ENCODE measurements around the gene HOTAIR. TPM values are rescaled to one million over a fixed set of nuclear protein-coding genes. Genes with fewer than 3 reads are reported as not detected.

The HOTAIR gene
- total RNA-seq, 2 donors from 2014 or later = not detected

DNA sequence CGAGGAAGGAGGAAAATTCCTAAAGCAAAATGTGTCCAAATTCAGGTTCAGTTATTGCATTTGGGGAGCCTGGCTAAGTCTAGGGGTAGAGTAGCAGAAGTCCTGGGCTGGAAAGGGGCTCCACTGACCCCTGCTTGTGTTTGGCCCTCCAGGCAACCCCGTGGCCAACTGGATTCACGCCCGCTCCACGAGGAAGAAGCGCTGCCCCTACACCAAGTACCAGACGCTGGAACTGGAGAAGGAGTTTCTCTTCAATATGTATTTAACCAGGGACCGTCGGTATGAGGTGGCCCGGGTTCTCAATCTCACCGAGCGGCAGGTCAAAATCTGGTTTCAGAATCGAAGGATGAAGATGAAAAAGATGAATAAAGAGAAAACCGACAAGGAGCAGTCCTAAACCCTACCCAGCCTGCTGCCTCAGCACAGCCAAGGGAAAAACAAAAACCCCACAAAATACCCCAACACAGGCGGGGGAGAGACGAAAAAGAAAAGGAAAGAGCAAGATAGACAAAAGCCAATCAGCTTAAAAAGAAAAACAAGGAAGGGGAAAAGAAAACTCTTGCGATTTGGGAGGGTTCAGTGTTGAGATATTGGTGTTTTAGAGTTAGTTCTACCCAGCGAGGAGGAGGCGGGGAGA, 27.6 kb upstream of the HOTAIR start:
- intact Hi-C loops (cut with DNase I) = no loop called here
- ATAC-seq = no peak

DNA sequence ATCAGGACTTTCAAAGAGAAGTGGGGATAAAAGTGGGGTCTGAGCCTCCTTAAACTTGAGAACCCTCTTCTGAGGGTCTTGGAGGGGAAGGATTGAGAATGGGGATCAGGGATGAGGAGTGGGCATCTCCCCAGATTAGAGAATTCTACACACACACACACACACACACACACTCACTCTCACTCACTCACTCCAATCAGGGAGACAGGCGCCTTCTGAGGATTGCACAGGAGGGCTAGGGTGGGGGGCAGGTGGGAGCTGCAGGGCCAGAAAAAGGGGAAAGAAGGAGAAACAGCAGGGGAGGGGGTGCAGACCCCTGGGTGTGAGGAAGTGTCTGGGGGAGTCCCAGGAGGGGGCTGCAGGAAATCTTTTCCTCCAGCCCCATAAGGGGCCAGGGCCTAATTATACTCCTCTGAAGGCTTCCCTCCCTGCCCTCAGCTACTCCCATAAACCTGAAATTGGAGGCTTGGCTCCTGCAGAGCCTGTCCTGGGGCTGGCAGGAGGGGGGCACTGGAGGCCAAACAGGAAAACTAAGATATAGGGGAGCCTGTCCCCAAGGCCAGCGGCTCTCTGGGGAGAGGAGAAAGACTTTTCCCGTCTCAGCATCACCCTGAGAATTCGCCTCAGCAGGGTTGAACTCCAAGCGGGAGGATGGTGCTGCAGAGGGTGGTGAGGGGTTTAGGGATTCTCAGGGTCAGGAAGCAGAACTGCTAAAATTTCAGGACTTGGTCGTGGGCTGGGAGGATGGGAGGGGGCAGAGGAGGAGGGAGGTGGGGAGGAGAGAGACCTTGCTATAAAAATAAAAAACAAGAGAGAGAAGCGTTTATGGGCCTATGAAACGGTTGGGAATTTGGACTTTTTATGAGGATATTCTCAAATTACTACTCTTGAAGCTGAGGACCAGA, 26.8 kb upstream of the HOTAIR start:
- no peak for ATAC-seq
- DNase-seq = no peak
- intact Hi-C loops (cut with DNase I) = no loop called here

More for the DNA sequence above, 27.6 kb upstream of the HOTAIR start:
- DNase-seq = no peak

DNA sequence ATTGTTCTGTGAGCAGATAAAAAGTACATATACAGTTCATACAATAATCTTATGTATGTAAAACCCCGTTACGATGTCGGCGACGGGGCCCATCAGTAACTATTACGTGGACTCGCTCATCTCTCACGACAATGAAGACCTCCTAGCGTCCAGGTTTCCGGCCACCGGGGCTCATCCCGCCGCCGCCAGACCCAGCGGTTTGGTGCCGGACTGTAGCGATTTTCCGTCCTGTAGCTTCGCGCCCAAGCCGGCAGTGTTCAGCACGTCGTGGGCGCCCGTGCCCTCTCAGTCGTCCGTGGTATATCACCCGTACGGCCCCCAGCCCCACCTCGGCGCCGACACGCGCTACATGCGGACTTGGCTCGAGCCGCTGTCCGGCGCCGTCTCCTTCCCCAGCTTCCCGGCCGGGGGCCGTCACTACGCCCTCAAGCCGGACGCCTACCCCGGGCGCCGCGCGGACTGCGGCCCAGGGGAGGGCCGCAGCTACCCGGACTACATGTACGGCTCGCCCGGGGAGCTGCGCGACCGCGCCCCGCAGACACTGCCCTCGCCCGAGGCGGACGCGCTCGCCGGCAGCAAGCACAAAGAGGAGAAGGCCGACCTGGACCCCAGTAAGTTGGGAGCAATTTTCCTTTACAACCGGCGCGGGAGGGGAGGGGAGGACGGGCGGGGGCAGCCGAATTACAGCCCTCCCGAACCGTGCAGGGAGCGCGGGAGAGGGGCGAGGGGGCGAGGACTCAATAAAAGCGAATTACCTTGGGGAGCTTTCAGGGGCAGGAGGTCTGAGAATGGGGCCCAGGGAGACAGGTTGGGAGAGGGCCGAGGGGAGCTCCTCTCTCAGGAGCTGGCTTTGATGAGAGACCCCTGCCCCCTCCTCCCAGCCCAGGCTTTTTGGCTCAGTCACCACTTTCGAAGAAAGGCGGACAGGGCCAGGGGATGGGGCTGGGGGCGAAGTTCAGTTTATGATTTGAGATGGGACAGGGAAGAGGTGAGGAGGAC, 25.7 kb upstream of the HOTAIR start, which contains the start of gene HOXC9:
HOXC9 (plus strand) TSS at position 46 of the 999 bp plus-strand sequence; CDS start at position 74, 28 bp downstream.
- intact Hi-C loops (cut with DNase I) = no loop called here
- DNase-seq (no peak), ATAC-seq (peak in 1 of 2 donors; percentile 24)

DNA sequence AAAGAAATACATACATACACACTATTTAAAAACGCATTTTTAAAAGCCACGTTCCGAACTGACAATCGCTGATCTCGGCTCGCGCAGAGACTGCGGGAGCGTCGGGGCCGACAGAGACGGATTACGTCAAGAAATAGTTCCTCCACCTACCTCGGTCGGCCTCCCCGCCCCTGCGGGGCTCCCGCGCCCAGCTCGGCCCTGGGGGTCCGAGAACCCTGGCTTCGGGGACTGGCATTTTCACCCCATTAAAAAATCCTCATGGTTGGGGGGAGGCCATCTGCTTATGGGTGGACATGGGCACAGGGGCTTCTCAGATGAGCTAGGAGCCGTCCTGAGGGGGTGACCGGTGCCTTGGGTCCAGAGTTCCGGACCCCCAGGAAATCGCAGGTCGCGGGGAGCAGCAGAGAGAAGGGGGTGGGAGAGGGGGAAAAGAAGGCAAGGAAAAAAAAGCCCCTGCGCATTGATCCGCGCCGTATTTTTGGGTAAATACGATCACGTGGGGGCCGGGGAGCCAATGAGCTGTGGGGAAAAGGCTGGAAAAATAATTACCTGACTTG, 24.9 kb upstream of the HOTAIR start:
- DNase-seq (no peak), ATAC-seq (no peak)
- intact Hi-C loops (cut with DNase I) = no loop called here

DNA sequence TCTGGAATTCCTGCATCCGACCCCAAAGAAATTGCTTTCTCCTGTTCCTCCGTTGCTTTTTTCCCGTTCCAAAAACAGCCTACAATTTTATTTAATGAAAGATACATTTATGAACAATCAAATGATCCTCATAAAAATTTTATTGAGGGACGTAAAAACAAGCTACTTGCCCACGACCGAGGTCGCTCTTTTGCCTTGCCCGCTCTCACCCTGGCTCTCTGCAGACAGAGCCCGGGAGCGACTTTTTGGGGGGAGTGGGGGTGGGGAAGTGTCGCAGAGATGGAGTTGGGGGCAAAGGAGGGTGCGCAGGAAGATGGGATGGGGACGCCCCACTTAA, 24.1 kb upstream of the HOTAIR start:
- intact Hi-C loops (cut with DNase I) = no loop called here
- DNase-seq (no peak), ATAC-seq (no peak)

DNA sequence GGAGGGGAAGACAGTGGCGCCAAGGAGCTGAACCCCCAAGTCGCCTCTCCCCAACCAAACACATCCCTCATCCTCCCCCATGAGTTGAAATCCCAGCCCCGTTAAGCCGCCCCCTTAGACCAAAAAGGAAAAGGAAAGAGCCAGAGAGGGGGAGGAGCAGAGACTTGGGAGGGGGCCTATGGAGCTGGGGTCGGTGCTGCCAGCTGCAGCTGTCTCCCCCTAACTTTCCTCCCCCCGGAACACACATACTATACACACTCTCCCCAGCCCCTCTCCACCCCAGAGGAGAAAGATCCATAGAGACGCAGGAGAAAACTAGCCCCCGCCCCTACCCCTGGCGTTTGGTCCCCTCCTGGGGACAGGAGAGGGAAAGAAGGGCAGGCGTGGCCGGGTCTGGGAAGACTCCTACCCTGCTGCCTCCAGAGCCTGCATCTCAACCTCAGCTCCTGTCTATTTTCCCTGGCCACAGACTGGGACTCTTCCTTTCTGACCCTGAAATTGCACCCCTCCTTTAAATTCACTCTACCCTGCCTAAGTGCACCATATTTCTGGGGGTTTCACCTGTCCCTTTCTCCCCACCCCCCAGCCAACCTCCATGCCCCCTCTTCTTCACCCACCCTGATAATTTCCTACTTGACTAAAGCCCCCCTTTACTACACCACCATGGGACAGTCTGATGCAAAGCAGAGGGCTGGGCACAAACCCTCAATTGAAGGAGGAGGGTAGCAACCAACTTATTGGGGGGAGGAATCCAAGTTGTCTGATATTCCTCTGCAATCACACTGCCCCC, 23.6 kb upstream of the HOTAIR start:
- ATAC-seq (no peak), DNase-seq (no peak)
- intact Hi-C loops (cut with DNase I) = no loop called here

DNA sequence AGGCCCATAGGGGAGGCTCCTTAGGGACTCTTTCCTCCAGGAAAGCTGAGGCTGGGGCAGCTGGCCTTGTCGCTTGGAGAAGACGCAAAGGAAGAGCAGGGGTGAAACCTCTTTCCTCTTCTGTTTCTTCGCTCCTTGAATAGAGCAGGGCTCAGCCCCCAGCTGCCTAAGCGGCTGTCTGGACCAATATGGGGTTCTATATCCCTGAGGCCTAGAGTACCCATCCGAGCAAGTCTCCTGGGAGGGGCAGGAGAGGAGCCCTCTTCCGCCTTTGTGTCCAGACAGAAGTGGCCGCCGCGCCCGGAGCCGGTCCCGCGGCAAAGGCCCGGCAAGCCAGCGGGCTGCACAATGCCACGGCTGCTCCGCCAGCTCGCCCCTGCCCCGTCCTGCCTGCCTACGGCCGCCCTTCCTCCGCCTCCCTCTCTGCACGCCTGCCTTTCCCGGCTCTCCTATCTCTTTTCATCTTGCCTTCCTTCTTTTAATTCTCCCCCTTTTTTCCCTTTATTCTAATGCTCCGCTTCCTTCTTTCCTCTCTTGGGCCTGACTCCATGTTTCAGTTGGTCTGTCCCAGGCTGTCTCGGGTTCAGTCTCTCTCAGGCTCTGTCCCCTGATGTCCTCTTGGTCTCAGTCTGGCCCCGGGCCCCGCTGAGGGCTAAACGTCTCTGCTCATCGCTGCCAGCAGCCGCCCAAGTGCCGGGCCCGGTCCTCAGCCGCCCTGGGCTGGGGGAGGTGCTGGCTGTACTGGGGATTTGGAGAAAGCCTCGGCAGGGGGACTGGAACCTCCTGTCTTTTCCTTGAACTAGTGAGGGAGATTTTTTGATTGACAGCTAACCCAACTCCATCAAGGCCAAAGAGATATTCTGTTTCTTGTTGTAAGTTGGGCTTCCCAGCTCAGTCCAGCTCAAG, 22.7 kb upstream of the HOTAIR start:
- intact Hi-C loops (cut with DNase I) = no loop called here
- no peak for ATAC-seq
- DNase-seq = no peak

DNA sequence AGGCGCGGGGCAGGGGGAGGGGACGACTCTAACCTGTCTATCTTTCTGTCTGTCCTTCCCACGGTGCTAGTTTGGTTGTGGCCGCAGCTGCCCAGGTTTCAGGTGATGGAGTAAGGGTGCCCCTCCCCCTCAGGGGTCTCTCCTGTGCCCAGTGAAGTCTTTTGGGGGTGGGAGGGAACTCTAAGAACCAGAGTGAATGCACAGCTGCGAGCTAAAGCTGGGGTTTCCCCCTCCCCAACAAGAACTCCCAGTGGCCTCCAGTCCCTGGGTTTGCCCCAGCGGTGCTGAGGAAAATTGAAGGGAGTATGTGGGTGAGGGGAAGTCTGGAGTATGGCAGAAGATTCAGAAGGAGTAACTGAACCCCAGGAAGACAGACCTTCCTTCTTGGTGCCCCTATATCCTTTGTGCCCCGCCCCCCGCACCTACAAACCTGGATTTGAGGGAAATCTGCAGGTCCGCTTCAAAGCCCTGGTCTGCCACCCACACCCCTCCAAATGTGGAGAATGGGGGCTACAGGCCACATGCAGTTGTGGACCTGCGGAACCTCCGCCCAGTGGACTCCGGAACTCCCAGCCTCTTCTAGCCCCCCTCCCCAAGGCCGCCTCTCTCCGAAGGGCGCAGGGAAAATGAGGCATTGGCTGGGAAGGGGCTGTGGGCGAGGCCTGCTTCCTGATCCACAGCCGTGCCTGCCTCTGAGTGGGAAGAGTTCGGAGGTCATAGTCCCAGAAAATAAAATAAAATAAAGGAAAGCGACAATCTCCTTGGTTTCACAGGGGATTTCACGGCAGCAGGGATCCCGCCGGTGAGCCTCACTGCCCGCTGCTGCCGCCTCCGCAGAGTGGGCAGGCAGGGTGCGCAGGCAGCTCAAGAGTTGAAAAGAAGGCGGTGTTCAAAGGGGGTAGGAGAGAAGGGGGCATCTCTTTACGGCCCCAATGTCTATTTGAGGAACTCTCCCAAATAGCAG, 21.8 kb upstream of the HOTAIR start:
- intact Hi-C loops (cut with DNase I) = no loop called here
- DNase-seq (no peak), ATAC-seq (no peak)

DNA sequence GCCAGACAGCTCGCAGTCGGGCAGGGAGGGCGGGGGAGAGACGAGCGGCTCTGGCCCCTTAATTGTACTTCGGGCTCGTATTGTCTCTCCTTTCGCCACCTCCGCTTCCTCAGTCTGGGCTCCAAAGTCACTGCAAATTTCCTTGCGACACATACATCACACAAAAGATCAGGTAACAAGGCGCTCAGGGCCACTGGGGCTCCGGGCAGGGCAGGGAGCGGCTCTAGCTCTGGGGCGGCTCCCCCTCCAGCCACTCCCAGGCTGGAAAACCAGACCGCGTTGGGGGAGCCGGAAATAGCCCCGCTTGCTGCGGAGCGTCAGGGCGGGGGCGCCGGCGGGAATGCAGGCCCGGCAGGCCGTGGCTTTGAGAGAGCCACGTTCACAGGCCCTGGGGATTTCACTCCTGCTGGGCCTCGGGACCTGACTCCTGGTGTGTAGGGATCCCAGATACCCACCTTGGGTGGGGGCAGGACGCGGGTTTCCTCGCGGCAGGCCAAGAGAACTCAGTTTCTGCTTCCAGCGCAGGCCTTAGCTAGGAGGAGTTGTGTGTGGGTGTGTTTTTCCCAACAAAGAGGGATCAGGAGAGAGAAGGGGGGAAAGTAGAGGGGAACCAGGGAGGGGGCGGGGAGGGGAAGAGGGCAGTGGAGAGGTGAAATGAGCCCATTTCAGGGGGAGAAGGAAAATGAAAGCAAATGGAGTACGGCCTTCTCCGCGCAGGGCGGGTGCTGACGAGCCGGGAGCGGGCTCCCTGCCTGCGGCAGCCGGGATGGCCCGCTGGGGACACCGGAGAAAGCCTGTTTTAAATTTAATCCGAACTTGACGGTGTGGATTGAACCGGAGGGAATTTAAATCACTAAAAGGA, 20.9 kb upstream of the HOTAIR start:
- ATAC-seq (peak; percentile 46 to 61), DNase-seq (no peak)
- intact Hi-C loops (cut with DNase I) = no loop called here

DNA sequence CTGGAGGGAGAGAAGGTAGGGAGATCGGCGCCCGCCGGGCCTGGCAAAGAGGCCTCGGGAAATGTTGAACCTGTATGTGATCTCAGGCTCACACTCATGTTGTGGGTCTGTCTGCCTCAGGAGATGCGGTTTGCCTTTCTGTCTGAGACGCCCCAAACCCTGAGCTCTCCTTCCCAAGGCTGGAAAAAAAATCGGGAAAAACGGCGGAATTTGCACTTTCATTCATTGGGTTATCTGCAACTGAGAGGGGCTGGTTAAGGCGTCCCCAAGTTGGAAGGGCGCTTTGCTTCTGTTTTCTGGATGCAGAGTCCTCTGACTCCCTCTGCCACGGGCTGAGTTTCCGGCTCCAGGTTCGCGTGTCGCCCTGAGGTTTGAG, 20.2 kb upstream of the HOTAIR start:
- DNase-seq (no peak), ATAC-seq (no peak)
- intact Hi-C loops (cut with DNase I) = no loop called here

DNA sequence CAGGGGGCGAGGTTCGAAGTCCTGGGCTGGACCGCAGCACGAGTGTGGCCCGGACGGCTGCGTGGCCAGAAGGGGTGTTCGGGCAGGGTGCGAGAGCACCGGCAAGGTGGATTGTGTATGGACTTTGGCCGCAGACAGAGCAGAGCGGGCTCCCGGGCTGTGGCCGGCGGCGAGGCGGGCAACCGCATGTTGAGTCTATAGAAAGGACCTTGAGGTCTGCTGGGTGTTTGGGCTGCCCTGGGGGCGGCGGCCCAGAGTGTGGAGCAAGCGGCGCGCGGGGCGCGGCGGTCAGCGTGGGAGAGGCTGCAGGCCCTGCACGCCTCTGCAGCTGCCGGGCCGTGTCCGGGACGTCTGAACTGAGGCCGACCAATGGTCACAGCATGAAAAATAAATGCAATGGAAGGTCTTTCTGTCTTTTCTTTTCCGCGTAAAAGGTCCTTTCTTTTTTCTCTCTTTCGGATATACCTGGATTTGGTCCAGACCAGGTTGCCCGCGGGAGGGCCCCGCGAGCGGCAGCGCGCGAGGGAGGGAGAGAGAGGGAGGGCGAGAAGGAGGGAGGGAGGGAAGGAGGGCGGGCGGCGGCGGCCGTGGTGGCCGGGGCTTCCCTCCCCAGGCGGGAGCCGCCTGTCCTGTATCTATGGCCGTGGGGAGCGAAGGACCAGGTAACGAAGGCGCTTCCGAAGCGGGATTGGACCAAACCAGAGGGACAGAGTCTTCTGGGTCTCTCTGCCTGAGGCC, 19.7 kb upstream of the HOTAIR start:
- intact Hi-C loops (cut with DNase I) = no loop called here

DNA sequence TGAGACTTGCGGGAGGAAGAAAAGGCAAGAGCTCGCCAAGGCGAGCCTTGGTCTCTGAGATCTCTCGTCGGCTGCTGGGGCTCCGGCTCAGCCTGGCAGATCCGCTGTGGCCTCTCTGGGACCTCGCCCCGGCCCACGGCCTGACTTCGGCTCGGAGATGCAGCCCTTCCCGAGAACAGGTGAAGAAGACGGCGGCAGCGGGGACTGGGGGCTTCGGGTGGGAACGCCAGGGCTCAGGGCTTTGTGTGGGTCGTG, 19.2 kb upstream of the HOTAIR start:
- ATAC-seq = no peak
- intact Hi-C loops (cut with DNase I) = no loop called here
- no peak for DNase-seq

More for the DNA sequence above, 19.7 kb upstream of the HOTAIR start:
- peak in 1 of 2 donors; percentile 42 for ATAC-seq
- no peak for DNase-seq

DNA sequence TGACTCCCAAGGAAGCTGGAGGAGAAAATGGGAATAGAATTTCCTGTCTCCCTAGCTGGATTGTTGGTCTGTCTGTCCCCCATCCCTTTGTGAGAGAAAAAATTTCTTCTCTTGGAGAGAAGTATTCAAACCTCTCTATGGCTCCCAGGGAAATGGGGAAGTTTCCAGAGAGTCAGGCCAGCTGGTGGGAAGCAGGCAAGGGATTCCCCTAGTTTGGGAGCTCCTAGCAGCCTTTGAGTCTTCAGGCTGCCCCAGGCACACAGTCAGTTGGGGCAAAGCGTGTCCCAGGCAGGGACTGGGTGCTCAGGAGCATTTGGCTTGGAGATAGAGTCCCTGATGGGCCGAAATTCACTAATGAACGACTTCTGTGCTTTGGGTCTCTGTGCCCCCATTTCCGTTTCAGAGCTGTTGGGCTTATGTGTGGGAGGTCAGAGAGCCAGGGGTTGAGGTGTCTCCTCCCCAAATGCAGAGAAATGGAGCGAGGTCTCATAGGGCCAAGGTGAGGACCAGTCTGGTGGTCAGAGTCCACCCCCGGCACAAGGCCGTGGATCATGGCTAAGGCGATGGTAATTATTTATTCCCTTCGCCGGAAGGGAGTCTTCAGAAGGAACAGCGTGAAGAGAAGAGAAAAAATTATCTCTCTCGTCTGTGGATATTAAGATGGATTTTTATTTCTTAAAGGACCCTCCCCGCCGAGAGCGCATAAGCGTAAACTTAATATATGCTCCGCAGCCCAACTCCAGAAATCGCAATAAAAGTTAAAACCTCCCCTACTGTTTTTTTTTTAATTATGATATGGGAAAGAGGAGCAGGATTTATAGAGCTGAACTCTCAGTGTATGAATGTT, 18.6 kb upstream of the HOTAIR start:
- ATAC-seq = no peak
- DNase-seq = no peak
- intact Hi-C loops (cut with DNase I) = no loop called here

DNA sequence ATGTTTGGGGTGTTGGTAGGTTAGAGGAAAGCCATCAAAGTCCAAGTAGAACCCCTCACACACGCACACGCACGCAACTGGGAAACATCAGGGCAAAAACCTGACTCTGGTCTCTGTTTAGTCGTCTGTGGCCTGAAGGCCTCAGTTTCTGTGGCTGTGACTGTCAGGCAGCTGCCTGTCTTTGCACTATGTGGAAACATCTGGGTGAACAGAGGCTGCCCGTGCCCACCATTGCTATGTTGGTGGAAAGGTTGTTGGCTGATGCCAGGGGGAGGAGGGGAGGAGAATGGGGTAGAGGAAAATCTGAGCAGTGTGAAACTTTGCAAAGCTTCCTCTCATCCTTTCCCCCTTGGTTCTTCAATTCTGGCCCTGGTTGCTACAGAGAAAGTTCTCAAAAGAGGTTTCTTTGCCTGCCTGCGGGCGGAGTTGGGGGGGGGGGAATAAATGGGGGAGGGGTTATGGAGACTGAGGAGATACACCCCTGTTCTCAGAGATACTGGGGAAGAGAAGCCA, 17.7 kb upstream of the HOTAIR start:
- ATAC-seq = no peak
- intact Hi-C loops (cut with DNase I) = no loop called here
- DNase-seq = no peak
